Measurements from ENCODE around the gene TRABD2B.

The TRABD2B gene

GRCh38 chr1:47935163-47935562 lies 62.0 kb downstream of the TRABD2B start:
- no peak for DNase-seq (ENCODE audit: low spot score)

GRCh38 chr1:47934243-47934805 lies 62.9 kb downstream of the TRABD2B start:
- DNase-seq (ENCODE audit: low spot score), result no peak

GRCh38 chr1:47932743-47933142 lies 64.4 kb downstream of the TRABD2B start:
- no peak for DNase-seq (ENCODE audit: low spot score)

- no peak for DNase-seq (ENCODE audit: low spot score)
These were observed 65.8 kb downstream of the TRABD2B start for GRCh38 chr1:47931395-47931794.

- no peak for DNase-seq (ENCODE audit: low spot score)
These were observed 66.9 kb downstream of the TRABD2B start for GRCh38 chr1:47930210-47930840.

- no peak for DNase-seq (ENCODE audit: low spot score)
These were observed 70.0 kb downstream of the TRABD2B start for GRCh38 chr1:47927165-47927564.

GRCh38 chr1:47926461-47926999 lies 70.7 kb downstream of the TRABD2B start:
- DNase-seq (ENCODE audit: low spot score), result no peak

- DNase-seq (ENCODE audit: low spot score), result no peak
These were observed 72.7 kb downstream of the TRABD2B start for GRCh38 chr1:47924270-47925048.

GRCh38 chr1:47921935-47922415 lies 75.2 kb downstream of the TRABD2B start:
- DNase-seq (ENCODE audit: low spot score), result no peak

GRCh38 chr1:47919113-47919833 lies 77.9 kb downstream of the TRABD2B start:
- DNase-seq (ENCODE audit: low spot score), result no peak

GRCh38 chr1:47918257-47918867 lies 78.8 kb downstream of the TRABD2B start:
- DNase-seq (ENCODE audit: low spot score), result no peak

- DNase-seq (ENCODE audit: low spot score), result no peak
These were observed 79.5 kb downstream of the TRABD2B start for GRCh38 chr1:47917687-47918086.

GRCh38 chr1:47915677-47916353 lies 81.4 kb downstream of the TRABD2B start:
- DNase-seq (ENCODE audit: low spot score), result no peak

GRCh38 chr1:47914952-47915676 lies 82.1 kb downstream of the TRABD2B start:
- DNase-seq (ENCODE audit: low spot score), result no peak

- DNase-seq (ENCODE audit: low spot score), result no peak
These were observed 82.8 kb downstream of the TRABD2B start for GRCh38 chr1:47914218-47914938.

GRCh38 chr1:47913225-47913823 lies 83.9 kb downstream of the TRABD2B start:
- no peak for DNase-seq (ENCODE audit: low spot score)

- DNase-seq (ENCODE audit: low spot score), result no peak
These were observed 84.4 kb downstream of the TRABD2B start for GRCh38 chr1:47912756-47913155.

- DNase-seq (ENCODE audit: low spot score), result no peak
These were observed 85.3 kb downstream of the TRABD2B start for GRCh38 chr1:47911892-47912291.

- DNase-seq (ENCODE audit: low spot score), result no peak
These were observed 85.8 kb downstream of the TRABD2B start for GRCh38 chr1:47911424-47911823.
